Measurements from ENCODE around the gene SIRT2. TPM values are rescaled to one million over a fixed set of nuclear protein-coding genes. Genes with fewer than 3 reads are reported as not detected.

SIRT2 gene
- total RNA-seq, 120 experiments from 2014 or later = 113 to 397 (median 166) TPM

Other genes starting within 250 kb of the SIRT2 start
- 1 to 10 TPM in 55 of 120 experiments, under 1 TPM in 32, not detected in 33; 0.19 to 3.0 (median 1.2) TPM for gene CAPN12, start 155.1 kb downstream of the SIRT2 start, total RNA-seq
- 1 to 10 TPM in 3 of 120 experiments, not detected in 117; 1.1 to 1.2 (median 1.2) TPM for gene LGALS7, start 126.1 kb downstream of the SIRT2 start, total RNA-seq
- not detected for gene LGALS7B, start 110.4 kb downstream of the SIRT2 start, total RNA-seq
- gene LGALS4, start 86.7 kb downstream of the SIRT2 start, total RNA-seq = 1 to 10 TPM in 81 of 120 experiments, under 1 TPM in 28, not detected in 11; 0.39 to 4.0 (median 1.4) TPM
- gene ECH1, start 67.8 kb downstream of the SIRT2 start, total RNA-seq = 100 to 1,000 TPM in 105 of 120 experiments, 10 to 100 TPM in 15; 63.0 to 163 (median 116) TPM
- gene HNRNPL, start 49.6 kb downstream of the SIRT2 start, total RNA-seq = 100 to 1,000 TPM; 179 to 311 (median 224) TPM
- gene RINL, start 21.3 kb downstream of the SIRT2 start, total RNA-seq = 10 to 100 TPM in 29 of 120 experiments, 1 to 10 TPM in 91; 4.1 to 15.2 (median 8.3) TPM
- gene NFKBIB, start 351 bp upstream of the SIRT2 start, total RNA-seq = 10 to 100 TPM; 15.4 to 37.9 (median 22.5) TPM
- 1 to 10 TPM in 114 of 120 experiments, under 1 TPM in 6; 0.52 to 6.8 (median 2.5) TPM for gene CCER2, start 12.6 kb upstream of the SIRT2 start, total RNA-seq
- 10 to 100 TPM; 17.7 to 57.8 (median 28.6) TPM for gene SARS2, start 31.1 kb upstream of the SIRT2 start, total RNA-seq
- gene MRPS12, start 31.3 kb upstream of the SIRT2 start, total RNA-seq = 10 to 100 TPM; 14.4 to 30.2 (median 21.9) TPM
- gene FBXO17, start 76.1 kb upstream of the SIRT2 start, total RNA-seq = 10 to 100 TPM; 10.0 to 30.0 (median 17.7) TPM
- gene FBXO27, start 132.9 kb upstream of the SIRT2 start, total RNA-seq = 10 to 100 TPM; 21.0 to 56.7 (median 37.9) TPM
- gene ACP7, start 184.8 kb upstream of the SIRT2 start, total RNA-seq = 10 to 100 TPM in 2 of 120 experiments, 1 to 10 TPM in 106, under 1 TPM in 12; 0.15 to 17.0 (median 2.5) TPM
- gene PAK4, start 226.2 kb upstream of the SIRT2 start, total RNA-seq = 10 to 100 TPM; 16.4 to 55.2 (median 25.7) TPM

Data from dorsolateral prefrontal cortex (tissue), 118 donors.